DOHH2 (cell line): ENCODE data around the gene TRRAP.

Source experiments
- CTCF ChIP-seq: fragments of 200-600 bp; sonication (generic); IDR thresholded peaks from one replicate; pipeline ENCODE4 v1.5.1; 2014; ENCODE audit warnings: antibody characterized with exemption, mild to moderate bottlenecking, low read depth, low read length; ENCODE audit not compliant: poor library complexity, severe bottlenecking
- EZH2phosphoT487 ChIP-seq: fragments of 200-600 bp; sonication (generic); IDR thresholded peaks from 2 replicates; pipeline ENCODE4 v1.6.1; 2017; ENCODE audit warnings: borderline replicate concordance, mild to moderate bottlenecking, antibody characterized with exemption, low read length, moderate library complexity, mixed read lengths

GRCh38 chr7:98860071-98860470 lies 18.3 kb upstream of the TRRAP start:
- TF ChIP-seq CTCF (no peak), EZH2phosphoT487 (no peak)
